Frontal cortex (tissue), 4 donors: ENCODE results near the gene LZTS2. TPM values are rescaled to one million over a fixed set of nuclear protein-coding genes. Genes with fewer than 3 reads are reported as not detected.
A peak's percentile ranks its signal among the peaks of the same experiment; 100 is the strongest.
"Not testable (repeated sequence)": the region's sequence is repeated elsewhere in the genome, so short reads cannot be mapped to it uniquely, and the experiment has no call there.

Experiments used
- DNase-seq, 2 donors: peaks; one replicate each; pipeline ENCODE4 v3.0.0; 2012; ENCODE audit warnings: low spot score in 2 of 2
- FAIRE-seq: peaks from 2 replicates; lab custom pipeline; 2012; peaks lifted over from hg19 to GRCh38; lab: Jason Lieb, UNC
- total RNA-seq: library from RNA; depleted of rRNA; stranded (reverse); fragments of >200 nt; gene quantifications from one replicate; pipeline ENCODE4 v1.2.3, GENCODE V29; 2014
- donor health status: control.
- donor health status: control.
- donor health status: control.

The LZTS2 gene, protein sequence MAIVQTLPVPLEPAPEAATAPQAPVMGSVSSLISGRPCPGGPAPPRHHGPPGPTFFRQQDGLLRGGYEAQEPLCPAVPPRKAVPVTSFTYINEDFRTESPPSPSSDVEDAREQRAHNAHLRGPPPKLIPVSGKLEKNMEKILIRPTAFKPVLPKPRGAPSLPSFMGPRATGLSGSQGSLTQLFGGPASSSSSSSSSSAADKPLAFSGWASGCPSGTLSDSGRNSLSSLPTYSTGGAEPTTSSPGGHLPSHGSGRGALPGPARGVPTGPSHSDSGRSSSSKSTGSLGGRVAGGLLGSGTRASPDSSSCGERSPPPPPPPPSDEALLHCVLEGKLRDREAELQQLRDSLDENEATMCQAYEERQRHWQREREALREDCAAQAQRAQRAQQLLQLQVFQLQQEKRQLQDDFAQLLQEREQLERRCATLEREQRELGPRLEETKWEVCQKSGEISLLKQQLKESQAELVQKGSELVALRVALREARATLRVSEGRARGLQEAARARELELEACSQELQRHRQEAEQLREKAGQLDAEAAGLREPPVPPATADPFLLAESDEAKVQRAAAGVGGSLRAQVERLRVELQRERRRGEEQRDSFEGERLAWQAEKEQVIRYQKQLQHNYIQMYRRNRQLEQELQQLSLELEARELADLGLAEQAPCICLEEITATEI
- 15.5 TPM for total RNA-seq

DNA sequence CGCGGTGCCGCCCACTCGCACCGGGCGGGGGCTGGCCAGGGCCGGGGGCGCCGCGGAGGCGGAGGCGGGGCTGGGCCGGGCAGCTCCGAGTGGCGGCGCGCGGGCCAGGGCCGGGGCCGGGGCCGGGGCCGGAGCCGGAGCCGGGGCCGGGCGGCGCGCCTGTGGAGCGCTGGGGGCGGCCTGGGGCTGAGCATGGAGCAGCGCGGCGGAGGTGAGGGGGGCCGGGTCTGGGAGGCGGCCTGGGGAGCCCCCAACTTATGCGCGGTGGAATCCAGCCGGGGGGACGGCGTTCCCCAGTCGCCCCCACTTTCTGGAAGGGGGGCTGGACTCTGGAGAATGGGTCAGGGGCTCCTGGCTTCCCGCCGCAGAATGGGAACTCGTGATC lies at the start of gene LZTS2:
Gene LZTS2 (plus strand): TSS at position 67 of the 385 bp plus-strand sequence. CDS start 2,731 bp downstream, outside the sequence.
- FAIRE-seq (no peak), DNase-seq (no peak)

DNA sequence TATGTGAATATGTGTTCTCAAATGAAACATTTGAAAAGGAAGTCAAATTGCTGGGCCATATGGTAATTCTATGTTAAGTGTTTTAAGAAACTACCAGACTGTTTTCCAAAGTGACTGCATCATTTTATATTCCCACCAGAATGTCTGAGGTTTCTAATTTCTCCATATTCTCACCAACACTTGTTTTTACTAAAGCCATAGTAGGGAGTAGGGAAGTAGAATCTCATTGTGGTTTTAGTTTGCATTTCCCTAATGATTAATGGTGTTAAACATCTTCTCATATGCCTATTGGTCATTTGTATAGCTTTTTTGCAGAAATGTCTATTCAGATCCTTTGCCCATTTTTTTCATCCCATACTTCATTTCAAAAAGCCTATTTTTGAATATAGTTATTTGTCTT lies 39.4 kb upstream of the LZTS2 start:
- FAIRE-seq (no peak), DNase-seq (no peak)

DNA sequence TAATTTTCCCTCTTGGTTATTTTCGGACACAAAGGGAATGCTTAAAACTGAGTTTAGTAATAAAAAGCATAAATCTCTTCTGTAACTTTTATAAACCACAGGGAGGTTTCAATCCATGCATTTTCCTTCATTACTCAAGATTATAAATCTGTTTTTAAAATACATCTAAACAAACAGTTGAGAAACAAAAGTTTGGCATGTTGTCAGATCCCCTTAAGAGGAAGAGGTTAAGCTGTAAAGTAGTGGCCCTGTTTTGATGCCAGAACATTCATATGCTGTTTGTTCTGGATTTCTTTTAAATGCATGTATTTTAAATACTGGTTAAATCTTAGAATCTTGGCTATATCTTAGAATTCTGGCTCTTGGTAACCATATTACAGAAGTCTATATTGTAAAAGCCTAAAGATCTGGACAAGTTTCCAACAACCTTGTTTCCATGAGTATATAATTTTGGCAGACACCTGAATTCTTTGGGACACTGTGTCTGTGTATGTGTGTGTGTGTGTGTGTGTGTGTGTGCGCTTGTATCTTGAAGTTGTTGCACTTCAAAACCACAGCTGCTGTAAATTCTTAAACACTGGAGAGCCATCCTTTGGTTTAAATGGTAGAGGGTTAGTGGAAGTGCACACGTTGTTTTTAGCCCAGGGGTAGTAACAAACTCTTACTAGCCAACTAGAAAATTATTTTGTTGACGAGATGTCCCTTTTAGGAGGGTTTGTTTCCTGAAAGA lies 37.1 kb upstream of the LZTS2 start:
- no peak for DNase-seq
- FAIRE-seq, result no peak

DNA sequence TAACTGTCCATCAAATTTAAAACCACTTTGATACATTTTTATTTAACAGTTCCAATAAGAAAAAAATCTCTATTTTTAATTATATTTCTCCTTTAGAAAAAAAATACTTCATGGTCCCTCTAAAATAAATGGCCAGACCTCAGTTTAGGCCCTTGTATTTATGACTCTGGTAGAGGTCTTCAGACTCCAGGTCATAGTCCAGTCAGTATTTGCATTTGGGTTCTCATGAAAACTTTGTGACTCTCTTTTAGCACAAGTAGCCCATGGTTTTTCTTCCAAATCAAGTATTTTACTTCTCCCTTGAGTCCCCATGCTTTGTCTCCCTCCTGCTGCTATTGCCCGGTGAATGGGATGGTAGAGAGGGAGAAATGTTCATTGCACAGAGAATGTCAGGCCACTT lies 35.8 kb upstream of the LZTS2 start:
- DNase-seq, result no peak
- FAIRE-seq, result no peak

DNA sequence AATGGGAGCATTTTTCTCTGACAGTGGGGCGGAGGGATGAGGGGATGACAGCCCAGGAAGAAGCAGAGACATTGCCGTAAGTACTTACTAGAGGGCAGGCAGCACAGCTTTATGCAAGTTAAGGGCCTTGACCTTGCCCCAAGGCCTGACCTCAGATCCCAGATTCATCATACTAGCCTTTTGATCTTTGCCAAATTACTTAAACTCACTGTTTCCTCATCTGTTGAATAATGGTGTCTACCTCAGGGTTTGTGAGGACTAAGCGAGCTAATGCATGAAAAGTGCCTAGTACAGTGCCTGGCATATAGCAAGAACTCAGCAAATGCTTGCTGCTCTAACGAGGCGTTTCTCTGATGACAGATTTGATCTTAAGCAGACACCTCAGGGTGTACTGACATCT lies 33.8 kb upstream of the LZTS2 start:
- no peak for DNase-seq
- FAIRE-seq, result no peak

DNA sequence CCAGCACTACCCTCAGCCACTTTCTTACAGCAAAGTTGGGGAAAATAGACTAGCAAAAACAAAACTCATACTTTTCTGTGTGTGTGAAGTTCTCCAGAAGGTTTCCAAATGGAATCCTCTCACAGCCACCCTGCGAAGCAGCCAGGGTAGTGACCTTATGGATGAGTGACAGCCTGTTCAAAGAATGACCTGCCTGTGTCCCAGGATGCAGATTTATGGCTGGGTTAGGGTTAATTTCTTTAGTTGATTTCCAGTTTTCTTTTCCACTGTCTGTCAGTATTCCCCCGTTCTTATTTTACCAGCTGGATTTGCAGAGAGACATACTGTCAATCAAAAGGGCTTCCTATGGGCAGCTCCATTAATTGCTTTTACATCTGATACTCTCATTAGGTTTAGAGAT lies 32.7 kb upstream of the LZTS2 start:
- FAIRE-seq (no peak), DNase-seq (no peak)

DNA sequence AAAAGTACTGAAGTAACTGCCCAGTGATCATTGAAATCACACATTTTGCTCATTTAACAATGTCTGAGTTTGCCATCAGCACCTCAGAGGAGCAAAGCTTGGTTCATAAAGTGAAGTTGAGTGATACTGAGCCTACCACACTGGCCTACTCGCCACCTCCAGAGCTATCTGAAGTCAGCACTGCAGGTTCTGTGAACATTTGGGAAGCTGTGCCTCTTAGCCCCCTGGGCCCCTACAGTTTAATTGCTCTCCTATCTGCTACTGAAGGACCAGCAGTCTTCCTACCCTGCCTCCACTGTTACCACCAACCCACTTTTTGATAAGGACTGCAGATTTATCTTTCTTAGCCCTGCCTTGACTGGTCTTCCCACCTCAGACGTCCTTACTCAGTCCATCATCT lies 32.3 kb upstream of the LZTS2 start:
- DNase-seq (no peak), FAIRE-seq (no peak)

DNA sequence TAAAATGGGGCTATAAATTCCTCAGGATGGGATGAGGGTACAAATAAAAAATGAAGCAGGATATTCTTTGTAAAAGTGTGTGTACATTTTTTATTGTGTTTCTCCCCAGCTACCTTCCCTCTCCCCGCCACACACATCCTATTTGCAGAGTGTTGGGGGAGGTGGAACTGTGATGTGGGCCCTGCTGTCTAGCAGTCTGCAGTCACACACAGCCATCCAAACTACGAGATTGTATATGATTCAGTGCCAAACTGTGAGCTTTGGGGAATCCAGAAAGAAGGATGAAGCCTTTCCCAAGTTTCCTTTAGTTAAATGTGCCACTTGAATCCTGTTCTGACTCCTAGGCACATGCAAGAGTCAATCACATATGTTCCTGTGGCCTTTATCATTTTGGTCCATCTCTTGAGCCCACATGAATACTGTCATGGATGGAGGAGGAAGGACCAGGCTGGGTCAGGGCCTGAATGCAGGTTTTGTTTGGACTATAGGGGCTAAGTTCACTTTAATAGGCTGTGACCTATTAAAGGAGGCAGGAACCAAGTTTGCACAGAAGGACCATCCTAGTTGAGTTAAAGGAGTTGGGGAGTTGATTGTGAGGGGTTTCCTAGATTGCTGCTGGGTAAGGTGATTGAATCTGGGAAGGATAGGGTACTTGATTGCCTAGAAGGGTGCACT lies 31.4 kb upstream of the LZTS2 start:
- FAIRE-seq, result no peak

DNA sequence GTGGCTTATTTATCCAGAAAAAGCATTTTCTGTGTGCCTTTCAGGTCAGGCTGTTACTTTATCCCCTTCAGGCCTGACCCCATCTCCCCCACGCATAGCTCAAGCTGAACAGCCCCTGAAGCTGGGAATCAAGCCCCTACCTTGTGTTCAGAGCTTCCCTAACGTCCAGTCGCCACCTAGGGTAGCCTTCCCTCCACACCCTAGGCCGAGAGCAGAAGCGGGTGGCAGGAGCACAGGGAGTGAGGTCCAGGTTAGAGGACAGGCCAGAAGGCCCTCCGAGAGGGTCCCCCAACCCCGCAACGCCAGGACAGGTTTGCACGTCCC lies 30.8 kb upstream of the LZTS2 start:
- DNase-seq, result no peak
- FAIRE-seq, result no peak

More for the DNA sequence above, 31.4 kb upstream of the LZTS2 start:
- DNase-seq, result peak in 1 of 2 donors; percentile 18

DNA sequence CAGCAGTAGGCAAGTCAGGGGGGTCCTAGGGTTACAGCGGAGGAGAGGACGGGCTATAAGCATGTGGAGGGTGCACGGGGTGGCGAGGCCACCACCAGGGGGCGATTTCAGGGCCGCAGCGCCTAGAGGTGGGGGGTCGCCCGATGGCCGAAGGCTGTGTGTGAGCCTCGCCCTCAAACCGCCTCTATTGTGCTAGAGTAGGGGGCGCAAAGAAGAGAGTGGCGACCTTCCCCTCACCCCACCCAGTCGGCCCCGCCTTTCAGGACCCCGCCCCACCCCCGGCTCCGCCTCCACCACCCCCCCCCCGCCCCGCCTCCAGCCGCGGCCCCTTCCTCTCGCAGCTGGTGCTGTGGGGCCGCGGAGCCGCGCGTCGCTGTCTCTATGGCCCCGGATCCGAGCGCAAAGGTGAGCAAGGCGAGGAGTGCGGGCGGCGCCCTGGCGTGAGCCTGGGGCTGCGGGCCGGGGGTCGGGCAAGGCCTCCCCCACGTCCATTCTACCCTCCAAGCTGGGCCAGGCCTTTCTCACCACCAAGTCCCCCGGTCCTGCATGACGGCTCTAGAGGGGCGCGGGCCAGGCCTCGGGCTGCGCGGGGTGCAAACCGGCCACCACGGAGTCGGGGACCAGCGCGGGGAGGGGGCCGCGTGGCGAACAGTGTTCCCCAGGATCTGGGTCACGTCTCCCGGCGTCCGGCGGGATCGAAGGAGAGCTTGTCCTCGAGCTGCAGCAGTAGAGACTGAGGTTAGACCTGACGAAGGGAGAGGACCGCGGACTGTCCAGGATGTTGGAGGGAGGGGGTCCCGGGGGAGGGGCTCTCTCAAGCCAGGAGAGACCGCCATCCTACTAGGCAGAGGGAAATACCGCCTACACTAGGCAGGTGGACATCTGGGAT lies 30.2 kb upstream of the LZTS2 start, which contains the start of gene SEMA4G:
Gene SEMA4G (plus strand): TSS at position 318 of the 889 bp plus-strand sequence. CDS start 3,409 bp downstream, outside the sequence.
- no peak for FAIRE-seq
- peak; percentile 61 for DNase-seq

DNA sequence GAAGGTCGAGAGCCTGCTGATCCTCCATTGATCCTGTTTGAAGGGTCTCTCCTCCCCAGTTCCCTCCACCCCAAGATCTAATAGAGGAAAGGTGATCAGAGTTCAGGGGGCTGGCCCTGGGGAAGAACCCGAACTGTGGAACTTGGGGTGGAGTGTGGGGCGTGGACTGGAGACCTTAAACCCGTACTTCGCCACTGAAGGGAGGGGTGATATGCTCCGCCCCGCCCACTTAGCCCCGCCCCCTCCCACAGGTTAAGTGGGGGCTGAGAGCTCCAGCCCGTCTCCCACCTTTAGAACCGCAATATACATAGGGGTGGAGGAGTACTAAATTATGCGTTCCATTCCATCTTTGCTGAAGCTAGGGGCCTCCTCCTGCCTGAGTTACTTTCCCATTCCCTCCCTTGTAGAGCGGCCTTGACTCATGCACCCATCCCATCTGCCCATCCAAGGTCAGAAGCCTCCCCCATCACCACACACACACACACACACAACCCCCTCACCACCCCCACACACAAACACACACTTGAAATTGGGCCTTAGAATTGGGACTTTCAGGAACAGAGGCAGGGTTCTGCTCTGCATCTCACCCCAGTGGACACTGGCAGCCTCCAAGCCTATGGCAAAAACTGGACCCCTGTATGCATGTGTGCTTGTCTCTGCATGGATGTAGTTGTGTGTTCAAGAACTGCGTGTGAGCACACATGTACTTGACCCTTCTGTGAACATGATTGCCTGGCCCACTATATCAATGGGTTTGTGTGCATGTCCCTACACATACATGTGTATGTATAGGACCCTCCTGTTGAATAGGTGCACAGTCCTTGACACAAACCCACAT lies 29.3 kb upstream of the LZTS2 start:
- FAIRE-seq (no peak), DNase-seq (peak in 1 of 2 donors; percentile 21)

DNA sequence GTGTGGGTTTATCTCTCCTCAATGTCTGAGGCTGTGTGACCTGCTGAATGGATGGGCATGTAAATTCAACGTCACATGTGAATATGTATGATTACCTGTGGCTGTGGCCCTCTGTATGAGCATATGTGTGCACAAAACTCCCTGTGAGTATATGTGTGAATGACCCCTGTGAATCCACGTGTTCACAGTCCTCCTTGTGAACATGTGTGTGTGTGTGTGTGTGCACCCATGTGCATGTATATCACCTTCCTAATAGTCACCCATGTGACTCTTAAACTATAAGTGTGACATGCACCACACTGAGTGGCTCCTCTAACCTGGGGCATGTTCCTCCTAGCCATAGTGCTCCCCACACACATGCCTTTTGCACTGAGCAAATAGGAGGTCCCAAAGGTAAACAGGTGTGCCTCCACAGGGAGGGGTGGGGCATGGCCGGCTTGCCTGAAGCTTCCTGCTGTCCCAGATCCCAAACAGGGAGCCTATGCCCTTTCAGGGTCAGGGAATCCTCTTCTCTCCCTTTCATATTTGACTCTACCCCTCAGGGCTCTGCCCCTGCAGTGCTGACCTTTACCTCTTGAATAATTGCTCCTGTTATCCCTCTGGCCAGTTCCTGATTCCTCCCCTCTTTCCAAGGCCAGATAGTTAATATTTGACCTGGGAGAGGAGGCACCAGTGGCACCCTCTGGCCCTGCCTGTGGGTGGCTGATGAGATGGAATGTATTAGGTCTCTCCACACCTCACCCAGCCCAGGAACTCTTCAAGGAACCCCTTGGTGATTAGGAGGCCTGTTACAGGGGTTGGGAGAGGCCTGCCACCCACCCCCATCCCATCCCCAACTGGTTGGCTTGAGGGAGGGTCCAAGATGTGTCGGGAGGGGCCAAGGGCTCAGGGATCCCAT lies 28.4 kb upstream of the LZTS2 start:
- FAIRE-seq (no peak), DNase-seq (peak in 1 of 2 donors; percentile 5)

DNA sequence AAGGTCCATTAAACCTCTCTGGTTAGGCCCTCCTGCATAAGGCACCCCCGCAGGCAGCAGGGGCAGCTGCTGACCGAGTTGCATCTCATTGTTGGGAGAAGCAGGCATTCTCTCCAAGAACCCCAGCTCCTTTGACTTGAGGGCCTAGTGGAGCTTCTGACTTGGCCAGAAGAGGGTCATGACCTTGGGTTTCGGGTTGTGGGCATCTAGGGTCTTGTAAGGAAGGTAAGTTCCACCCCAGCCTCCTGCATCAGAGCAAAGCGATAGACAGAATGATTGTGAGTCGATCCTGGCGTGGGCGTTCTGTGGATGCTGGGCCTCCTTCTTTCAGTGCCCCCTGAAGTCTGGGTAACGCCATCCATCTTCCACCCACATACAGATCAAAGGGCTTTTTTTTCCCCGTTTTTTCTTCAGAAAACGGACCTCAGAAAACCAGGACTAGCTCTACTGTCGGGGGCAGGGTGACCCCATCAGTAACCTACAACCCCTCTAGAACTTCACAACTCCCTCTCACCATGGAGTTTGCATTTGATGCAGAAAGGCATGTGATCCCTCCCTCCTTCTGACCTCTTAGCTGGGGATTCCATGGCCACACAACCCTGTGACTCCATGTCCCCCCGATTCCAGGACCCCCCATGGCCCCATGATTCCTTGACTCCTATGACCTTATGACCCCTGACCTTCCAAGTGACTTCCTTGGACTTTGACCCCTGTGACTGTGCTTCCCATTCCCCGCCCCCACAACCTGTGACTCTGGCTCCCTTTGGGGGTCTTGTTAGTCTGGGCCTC lies 27.3 kb upstream of the LZTS2 start:
- DNase-seq (peak in 1 of 2 donors; percentile 2), FAIRE-seq (no peak)

DNA sequence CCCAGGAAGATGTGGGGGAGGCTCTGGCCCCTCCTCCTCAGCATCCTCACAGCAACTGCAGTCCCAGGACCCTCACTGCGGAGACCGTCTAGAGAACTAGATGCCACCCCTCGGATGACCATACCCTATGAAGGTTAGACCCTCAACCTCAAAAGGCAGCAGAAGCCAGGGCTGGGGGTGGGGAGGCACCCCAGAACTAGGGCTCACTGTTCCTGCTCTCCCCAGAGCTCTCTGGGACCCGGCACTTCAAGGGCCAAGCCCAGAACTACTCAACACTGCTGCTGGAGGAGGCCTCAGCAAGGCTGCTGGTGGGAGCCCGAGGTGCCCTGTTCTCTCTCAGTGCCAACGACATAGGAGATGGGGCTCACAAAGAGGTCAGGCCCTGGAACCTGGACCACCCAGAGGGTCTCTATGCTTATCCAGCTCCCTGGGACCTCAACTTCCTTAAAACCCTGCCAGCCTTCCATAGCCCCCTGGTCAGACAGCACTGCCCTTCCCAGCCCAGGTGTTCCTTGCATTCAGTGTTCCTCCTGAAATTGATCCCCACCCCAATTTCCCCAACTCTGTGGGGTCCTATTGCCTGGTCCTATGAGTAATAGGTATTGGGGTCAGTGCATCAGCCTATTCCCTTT lies 26.6 kb upstream of the LZTS2 start:
- FAIRE-seq, result no peak

DNA sequence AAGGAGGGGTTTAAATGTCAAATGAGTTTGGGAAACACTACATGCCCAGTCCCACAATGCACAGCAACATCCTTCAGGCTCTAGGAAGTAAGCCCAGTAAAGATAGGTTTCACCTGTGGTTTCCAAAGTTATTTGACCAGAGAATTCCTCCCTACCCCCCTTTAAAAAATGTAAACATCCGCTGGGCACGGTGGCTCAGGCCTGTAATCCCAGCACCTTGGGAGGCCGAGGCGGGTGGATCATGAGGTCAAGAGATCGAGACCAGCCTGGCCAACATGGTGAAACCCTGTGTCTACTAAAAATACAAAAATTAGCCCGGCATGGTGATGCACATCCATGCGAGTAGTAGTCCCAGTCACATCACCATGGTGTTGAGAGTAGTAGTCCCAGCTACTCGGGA lies 24.2 kb upstream of the LZTS2 start:
- not testable (repeated sequence) for FAIRE-seq, DNase-seq

More for the DNA sequence above, 26.6 kb upstream of the LZTS2 start:
- DNase-seq, result peak in 1 of 2 donors; percentile 0

DNA sequence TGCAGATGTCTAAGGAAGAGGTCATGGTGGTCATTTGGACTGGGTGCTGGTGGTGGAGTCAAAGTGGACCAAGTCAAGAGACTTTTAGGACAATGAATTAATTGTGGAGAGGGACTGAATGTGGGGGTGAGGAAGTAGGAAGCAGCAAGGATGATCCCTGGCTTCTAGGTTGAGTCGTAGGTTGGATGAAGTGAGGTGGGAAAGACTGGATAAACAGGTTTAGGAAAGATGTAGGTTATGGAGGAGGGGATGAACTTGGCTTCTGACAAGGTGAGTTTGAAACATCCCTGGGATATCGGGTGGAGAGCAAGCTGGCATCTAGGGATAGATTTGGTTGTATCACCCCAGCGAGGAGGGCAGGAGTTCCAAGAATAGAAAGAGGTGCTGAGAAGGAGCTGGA lies 22.7 kb upstream of the LZTS2 start:
- no peak for FAIRE-seq

More for the DNA sequence above, 22.7 kb upstream of the LZTS2 start:
- DNase-seq, result no peak
